ENCODE measurements around the gene LDLRAD2.
A peak's percentile ranks its signal among the peaks of the same experiment; 100 is the strongest.

LDLRAD2 gene

DNA sequence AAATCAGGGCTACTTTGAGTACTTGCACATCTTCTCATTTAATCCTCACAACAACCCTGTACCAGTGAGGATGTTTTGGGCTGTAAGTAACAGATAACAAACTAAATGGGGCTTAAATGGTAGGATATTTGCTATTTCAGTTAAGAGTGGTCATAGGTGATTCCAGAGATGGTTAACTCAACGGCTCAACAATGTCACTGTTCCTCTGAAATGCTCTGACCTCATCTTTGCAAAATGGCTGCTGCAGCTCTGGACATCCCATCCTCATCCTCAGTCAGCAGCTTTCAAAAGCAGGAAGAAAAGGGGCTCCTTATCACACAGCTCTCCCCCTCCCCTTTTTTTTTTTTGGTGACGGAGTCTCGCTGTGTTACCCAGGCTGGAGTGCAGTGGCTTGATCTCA, 1.5 kb downstream of the LDLRAD2 start:
- no peak for ATAC-seq
- Mint-ChIP-seq H3K27ac (no peak overlapping the region), H3K9me3 (no peaks in the 10 kb centered on the region), H3K4me3 (no peak overlapping the region), H3K27me3 (peaks cover 18% of the 10 kb centered on the region), H3K36me3 (ENCODE audit: low read depth) (no peaks in the 10 kb centered on the region), H3K4me1 (peaks cover 10% of the 10 kb centered on the region)
- no peak for DNase-seq

DNA sequence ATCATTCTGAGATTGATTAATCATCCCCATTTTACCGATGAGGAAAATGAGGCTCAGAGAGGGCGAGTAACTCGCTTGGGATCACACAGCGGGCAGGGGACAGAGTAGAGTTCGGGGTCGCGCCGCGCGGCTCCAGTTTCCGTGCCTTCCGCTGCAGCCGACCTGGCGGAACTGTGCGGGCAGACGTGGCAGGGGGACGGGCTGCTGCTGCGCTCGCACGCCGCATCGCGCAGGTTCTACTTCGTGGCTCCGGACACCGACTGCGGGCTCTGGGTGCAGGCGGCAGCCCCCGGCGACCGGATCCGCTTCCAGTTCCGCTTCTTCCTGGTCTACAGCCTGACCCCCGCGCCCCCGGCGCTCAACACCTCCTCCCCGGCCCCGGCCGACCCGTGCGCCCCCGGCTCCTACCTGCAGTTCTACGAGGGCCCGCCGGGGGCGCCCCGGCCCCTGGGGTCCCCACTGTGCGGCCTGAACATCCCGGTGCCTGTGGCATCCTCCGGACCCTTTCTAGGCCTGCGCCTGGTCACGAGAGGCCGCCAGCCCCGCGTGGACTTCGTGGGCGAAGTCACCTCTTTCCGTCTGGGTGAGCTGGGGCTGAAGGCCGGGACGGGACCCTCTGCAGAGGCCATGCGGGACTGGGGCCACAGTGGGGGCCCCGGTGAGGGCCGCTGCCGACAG, 2.3 kb downstream of the LDLRAD2 start:
- H3K36me3 Mint-ChIP-seq (ENCODE audit: low read depth) = no peaks in the 10 kb centered on the region
- H3K9me3 Mint-ChIP-seq = no peaks in the 10 kb centered on the region
- DNase-seq = peak; percentile 35
- no peak overlapping the region for H3K27ac Mint-ChIP-seq
- peak overlapping the region; percentile 34 for H3K4me3 Mint-ChIP-seq
- ATAC-seq = peak; percentile 66
- peaks cover 10% of the 10 kb centered on the region for H3K4me1 Mint-ChIP-seq
- peaks cover 18% of the 10 kb centered on the region for H3K27me3 Mint-ChIP-seq

DNA sequence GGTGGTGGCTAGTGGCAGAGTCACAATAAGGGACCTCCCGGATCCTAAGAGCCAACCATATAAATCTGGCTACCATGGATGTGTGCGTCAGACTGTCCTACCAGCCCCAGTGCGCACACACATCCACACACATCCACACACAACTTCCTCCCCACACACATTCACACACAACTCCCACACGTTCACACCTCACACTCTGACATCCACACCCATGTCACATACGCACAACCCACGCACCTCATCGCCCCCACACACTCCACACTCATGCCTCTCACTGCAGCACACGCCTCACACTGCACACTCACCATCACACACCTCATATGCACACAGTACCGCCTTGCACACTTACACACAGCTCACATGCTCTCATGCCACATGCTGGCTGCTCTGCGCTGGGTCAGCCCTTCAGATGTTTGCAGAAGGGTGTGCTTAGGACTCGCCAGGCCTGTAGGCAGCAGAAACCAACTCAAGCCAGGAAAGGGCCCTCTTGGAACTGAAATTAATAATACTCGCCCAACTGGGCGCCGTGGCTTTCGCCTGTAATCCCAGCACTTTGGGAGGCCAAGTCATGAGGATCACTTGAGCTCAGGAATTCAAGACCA, 3.0 kb downstream of the LDLRAD2 start:
- ATAC-seq = no peak
- no peak for DNase-seq
- peaks cover 18% of the 10 kb centered on the region for H3K27me3 Mint-ChIP-seq
- no peaks in the 10 kb centered on the region for H3K9me3 Mint-ChIP-seq
- peak overlapping the region; percentile 34 for H3K4me3 Mint-ChIP-seq
- H3K27ac Mint-ChIP-seq = peak overlapping the region; percentile 67
- peaks cover 10% of the 10 kb centered on the region for H3K4me1 Mint-ChIP-seq
- H3K36me3 Mint-ChIP-seq (ENCODE audit: low read depth) = no peaks in the 10 kb centered on the region

DNA sequence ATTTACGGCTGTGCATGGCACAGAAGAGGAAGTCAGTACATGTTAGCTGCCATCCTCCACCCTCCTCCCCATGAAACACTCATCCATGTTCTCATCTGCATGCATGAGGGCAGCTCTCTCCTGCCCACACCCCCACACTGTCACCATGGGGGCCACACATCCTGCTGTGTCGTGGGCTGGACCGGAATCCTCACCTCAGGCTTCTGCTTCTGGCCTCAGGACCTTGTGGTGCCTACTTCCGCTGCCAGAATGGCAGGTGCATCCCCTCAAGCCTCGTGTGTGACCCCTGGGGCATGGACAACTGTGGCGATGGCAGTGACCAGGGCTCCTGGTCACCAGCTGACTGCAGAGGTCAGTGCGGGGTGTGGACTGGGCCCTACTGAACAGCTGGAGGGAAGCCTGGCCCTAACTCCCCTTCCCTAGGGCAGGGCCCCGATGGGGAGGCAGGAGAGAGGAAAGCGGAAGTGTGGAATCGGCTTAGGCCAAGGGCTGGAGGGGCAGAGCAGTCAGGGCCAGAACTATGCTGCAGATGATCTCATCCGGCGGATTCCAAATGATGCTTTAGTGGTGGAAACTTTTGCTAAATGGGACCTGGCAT, 3.8 kb downstream of the LDLRAD2 start:
- ATAC-seq = no peak

DNA sequence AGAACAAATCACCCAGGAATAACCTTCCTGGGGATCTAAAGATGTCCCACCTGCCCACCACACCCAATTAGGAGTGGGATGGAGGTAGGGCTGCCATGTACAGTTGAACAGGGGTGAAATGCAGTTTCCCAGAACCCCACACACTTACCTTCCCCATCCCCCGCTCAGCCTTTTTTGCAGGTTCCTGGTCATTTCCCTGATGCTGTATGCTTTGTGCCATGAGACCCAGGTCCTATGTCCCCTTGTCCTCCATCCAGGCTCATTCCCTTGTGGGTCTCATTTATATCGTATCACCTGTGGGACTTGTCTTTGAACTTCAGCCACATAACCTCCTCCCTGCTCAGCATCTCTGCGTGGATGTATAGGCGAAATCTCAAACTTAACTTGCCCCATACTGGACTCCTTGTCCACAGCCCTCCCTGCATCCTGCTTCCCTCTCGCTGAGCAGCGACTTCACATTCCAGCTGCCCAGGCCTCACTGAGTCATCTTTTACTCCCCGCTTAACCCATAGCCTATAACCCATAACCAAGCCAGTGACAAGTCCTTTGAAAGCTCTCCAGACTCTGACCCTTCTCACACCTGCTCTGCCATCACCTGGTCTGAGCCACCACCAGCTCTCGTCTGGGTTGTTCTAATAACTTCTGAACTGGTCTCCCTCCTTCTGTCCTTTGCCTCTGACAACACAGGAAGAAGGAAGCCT, 4.7 kb downstream of the LDLRAD2 start:
- no peak for ATAC-seq
- H3K27me3 Mint-ChIP-seq = peaks cover 15% of the 10 kb centered on the region
- no peaks in the 10 kb centered on the region for H3K9me3 Mint-ChIP-seq
- no peak overlapping the region for H3K4me3 Mint-ChIP-seq
- DNase-seq = no peak
- peaks cover 10% of the 10 kb centered on the region for H3K4me1 Mint-ChIP-seq
- H3K36me3 Mint-ChIP-seq (ENCODE audit: low read depth) = no peaks in the 10 kb centered on the region
- H3K27ac Mint-ChIP-seq = no peak overlapping the region

More for the DNA sequence above, 3.8 kb downstream of the LDLRAD2 start:
- no peak for DNase-seq
- H3K36me3 Mint-ChIP-seq (ENCODE audit: low read depth) = no peaks in the 10 kb centered on the region
- peaks cover 18% of the 10 kb centered on the region for H3K27me3 Mint-ChIP-seq
- no peak overlapping the region for H3K27ac Mint-ChIP-seq
- no peak overlapping the region for H3K4me3 Mint-ChIP-seq
- H3K4me1 Mint-ChIP-seq = peaks cover 10% of the 10 kb centered on the region
- H3K9me3 Mint-ChIP-seq = no peaks in the 10 kb centered on the region

DNA sequence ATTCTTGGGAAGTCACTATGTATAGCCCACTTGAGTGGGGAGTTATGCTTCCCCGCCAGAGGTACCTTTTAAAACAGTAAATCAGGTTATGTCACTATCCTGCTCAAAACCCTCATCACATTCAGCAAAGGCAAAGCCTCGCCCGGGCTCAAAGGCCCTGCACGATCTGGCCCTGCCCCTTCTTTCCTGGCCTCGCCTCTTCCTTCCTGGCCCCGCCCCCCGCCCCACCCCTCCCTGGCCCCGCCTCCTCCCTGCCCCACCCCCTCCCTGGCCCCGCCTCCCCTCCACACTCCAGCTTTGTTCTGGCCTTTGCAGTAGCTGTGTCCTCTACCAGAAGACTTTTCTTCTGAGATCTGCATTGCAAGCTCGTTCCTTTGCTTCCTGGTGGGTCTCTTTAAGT, 6.6 kb downstream of the LDLRAD2 start:
- H3K4me3 Mint-ChIP-seq = no peak overlapping the region
- no peaks in the 10 kb centered on the region for H3K36me3 Mint-ChIP-seq (ENCODE audit: low read depth)
- H3K4me1 Mint-ChIP-seq = peaks cover 6% of the 10 kb centered on the region
- H3K27ac Mint-ChIP-seq = no peak overlapping the region
- ATAC-seq = no peak
- H3K9me3 Mint-ChIP-seq = no peaks in the 10 kb centered on the region
- DNase-seq = peak; percentile 35
- H3K27me3 Mint-ChIP-seq = peaks cover 7% of the 10 kb centered on the region

DNA sequence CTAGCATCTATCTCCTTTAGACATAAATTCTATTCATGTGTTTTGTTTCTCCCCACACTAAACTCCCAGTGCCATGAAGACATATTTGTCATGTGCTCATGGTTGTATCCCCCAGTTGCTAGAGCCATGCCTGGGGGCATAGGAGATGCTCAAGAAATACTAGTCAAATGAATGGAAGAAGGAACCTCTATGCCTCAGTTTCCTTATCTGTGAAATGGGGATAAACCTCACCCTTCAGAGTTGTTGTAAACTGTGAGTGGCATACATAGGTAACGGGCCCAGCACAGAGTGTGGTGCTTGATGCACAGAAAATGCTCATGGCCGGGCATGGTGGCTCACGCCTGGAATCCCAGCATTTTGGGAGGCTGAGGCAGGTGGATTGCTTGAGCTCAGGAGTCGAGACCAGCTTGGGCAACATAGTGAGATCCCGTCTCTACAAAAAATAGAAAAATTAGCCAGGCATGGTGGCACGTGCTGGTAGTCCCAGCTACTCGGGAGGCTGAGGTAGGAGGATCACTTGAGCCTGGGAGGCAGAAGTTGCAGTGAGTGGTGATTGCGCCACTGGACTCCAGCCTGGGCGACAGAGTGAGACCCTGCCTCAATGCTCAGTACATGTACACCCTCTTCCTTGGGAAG, 8.7 kb downstream of the LDLRAD2 start:
- ATAC-seq (no peak), DNase-seq (no peak)
- Mint-ChIP-seq H3K36me3 (ENCODE audit: low read depth) (no peaks in the 10 kb centered on the region), H3K4me3 (no peak overlapping the region), H3K4me1 (peaks cover under 1% of the 10 kb centered on the region), H3K9me3 (no peaks in the 10 kb centered on the region), H3K27me3 (no peaks in the 10 kb centered on the region), H3K27ac (no peak overlapping the region)

DNA sequence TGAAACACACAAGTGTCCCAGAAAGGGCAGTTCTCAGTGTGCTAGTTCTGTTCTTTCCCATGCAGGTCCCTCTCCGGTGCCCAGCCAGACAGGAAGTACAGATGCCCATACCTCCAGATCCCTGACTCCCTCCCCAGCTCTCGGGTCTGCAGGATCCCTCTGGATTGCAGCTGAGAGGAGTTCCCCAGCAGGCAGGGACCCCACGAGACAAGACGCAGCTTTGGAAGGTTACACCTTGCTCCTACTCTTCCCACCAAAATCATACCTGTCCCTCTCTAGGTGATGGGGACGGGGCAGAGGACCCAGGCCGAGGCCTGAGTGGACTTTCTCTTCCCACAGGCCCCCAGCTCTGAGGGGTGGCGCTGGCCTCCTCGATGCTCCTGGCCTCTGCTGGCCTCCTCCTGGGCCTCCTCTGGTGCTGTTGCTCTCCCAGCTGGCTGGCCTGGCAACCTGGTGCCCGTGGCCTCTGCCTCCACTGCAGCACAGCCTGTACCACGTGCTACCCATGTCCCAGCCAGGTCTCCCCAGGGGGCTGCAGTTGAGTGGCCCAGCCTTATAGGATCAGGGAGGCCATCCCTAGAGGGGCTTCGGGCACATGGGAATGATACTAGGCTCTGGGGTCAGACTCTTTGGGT, 9.4 kb downstream of the LDLRAD2 start:
- DNase-seq = no peak
- H3K9me3 Mint-ChIP-seq = no peaks in the 10 kb centered on the region
- ATAC-seq = no peak
- H3K27me3 Mint-ChIP-seq = no peaks in the 10 kb centered on the region
- H3K36me3 Mint-ChIP-seq (ENCODE audit: low read depth) = no peaks in the 10 kb centered on the region
- no peaks in the 10 kb centered on the region for H3K4me1 Mint-ChIP-seq
- no peak overlapping the region for H3K4me3 Mint-ChIP-seq
- no peak overlapping the region for H3K27ac Mint-ChIP-seq

DNA sequence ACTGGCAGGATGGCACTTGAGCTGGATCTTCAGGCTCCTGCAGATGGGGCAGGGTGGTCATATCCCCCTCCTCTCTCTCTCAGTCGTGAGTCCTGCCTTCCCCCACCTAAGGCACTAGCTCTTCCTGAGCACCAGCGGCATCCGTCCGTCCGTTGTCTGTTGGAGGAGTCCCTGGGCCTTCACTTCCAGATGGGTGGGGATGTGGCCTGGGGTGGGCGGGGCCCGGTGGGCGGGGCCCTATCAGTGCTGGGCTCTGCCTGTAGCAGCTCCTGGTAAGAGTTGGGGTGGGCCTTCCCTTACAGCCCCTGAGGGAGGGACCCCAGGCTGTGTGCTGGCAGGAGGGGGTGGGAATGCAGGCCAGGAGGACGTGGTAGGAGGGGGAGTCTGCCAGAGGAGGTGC, 10.3 kb downstream of the LDLRAD2 start:
- no peak for ATAC-seq
- DNase-seq = no peak

DNA sequence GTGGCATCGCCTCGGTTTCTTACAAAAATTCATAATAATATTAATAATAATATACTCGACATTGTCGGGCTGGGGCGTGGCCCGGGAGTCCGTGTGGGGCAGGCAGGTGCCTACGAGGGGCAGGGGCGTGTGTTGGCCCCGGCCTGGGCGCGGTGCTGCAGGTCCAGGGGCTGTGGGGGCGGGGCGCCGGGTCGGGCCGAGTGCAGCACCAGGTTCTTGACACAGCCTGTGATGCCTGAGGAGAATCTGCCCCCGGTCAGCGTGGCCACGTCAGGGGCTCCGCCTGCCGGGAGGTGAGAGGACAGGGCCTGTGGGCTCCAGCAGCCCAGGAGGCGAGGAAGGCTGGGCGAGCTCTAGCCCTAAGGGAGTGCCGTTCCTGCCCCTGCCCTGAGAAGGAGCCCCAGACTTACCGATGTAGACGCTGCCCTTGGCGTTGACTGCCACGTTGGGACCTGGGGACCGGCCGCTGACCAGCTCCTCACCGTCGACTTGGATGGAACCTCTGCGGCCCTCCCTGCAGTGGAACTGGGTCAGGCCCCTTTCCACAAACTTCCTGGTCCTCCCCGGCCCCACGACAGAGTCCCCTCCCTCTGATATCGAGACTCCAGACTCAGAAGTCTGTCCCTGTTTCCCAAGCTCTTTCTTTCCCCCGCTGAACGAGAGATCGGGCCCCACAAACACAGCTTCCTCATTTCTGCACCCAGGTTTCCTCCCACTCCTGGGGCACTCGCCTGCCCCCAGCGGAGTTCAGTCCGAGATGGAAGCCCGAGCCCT, 11.3 kb downstream of the LDLRAD2 start:
- H3K9me3 Mint-ChIP-seq = no peaks in the 10 kb centered on the region
- no peaks in the 10 kb centered on the region for H3K27me3 Mint-ChIP-seq
- no peaks in the 10 kb centered on the region for H3K4me1 Mint-ChIP-seq
- H3K4me3 Mint-ChIP-seq = no peak overlapping the region
- no peak overlapping the region for H3K27ac Mint-ChIP-seq
- DNase-seq (no peak), ATAC-seq (no peak)
- H3K36me3 Mint-ChIP-seq (ENCODE audit: low read depth) = no peaks in the 10 kb centered on the region

More for the DNA sequence above, 10.3 kb downstream of the LDLRAD2 start:
- Mint-ChIP-seq H3K4me1 (no peaks in the 10 kb centered on the region), H3K4me3 (no peak overlapping the region), H3K36me3 (ENCODE audit: low read depth) (no peaks in the 10 kb centered on the region), H3K9me3 (no peaks in the 10 kb centered on the region), H3K27ac (no peak overlapping the region), H3K27me3 (no peaks in the 10 kb centered on the region)

DNA sequence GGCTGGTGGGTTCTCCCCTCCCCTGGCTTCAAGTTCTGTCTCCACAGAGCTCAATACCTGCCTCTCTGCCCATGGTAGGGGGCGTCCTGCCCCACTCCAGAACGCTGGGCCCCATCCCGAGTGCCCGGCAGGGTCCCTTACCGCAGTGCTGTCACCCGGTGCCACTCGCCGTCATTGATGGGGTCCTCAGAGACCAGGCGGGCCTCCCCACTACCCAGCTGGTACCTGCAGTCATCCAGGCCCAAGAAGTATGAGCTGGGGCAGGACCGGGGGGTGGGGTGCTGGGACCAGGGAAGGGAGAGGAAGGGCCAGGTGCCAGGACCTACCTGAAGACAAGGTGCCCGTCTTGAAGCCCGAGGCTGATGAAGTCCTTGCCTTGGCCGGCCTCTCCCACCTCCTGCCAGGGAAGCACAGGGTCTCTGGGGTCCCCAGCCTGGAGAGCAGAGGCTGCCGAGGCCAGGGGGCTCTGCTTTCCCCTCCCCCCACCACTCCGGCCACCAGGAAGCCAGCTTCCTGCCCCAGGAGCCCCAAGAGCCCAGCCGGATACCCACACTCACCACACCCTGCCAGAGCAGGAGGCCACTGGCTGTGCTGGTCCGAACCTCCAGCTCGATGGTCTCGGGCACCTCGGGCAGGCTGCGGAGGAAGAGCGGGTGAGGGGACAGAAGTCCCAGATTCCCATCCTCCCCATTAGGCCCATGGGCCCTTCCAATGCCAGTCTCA, 12.1 kb downstream of the LDLRAD2 start:
- Mint-ChIP-seq H3K27ac (no peak overlapping the region), H3K27me3 (no peaks in the 10 kb centered on the region), H3K36me3 (ENCODE audit: low read depth) (no peaks in the 10 kb centered on the region), H3K4me3 (no peak overlapping the region), H3K9me3 (no peaks in the 10 kb centered on the region), H3K4me1 (no peaks in the 10 kb centered on the region)
- no peak for DNase-seq
- ATAC-seq = no peak

DNA sequence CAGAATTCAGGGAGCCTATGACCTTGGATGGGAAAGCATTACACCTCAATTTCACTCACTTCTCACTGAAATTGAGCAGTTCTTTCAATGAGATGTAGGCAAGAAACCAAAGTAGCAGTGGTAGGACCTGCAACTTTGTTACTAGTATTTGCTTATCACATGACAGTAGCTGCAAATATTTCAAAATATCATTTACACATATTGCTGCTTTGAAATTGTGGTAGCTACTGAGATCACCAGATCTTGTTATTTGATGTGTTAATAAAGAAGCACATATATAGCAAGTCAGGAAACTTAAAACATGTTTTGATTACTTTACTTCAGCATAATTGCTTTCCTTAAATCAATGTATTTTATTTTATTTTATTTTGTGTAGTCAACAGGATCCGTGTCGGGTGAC, 12.9 kb downstream of the LDLRAD2 start:
- Mint-ChIP-seq H3K27ac (no peak overlapping the region), H3K4me3 (no peak overlapping the region), H3K9me3 (no peaks in the 10 kb centered on the region), H3K27me3 (no peaks in the 10 kb centered on the region), H3K4me1 (no peaks in the 10 kb centered on the region), H3K36me3 (ENCODE audit: low read depth) (no peaks in the 10 kb centered on the region)
- ATAC-seq (no peak), DNase-seq (no peak)

DNA sequence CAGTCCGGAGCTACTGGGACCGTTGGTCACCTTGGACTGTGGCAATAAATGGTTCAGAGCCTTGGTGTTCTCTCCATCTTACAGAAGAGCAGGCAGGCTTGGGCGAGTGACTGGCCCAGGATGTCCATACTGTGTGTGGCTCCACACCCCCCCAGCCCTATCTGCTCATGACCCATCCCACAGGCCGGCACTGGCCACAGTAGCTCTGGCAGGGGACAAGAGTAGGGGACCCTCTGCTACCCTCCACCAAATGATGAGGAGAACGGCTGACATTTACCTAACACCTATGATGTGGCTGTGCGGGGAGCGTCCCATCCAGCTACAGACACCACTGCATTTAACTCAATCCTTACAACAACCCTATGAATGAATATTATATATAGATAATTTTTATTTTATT, 13.3 kb downstream of the LDLRAD2 start:
- Mint-ChIP-seq H3K27ac (no peak overlapping the region), H3K27me3 (no peaks in the 10 kb centered on the region), H3K36me3 (ENCODE audit: low read depth) (no peaks in the 10 kb centered on the region), H3K4me1 (no peaks in the 10 kb centered on the region), H3K9me3 (no peaks in the 10 kb centered on the region), H3K4me3 (no peak overlapping the region)
- DNase-seq (no peak), ATAC-seq (no peak)

Measured in activated naive CD8-positive, alpha-beta T cell treated with anti-CD3 and anti-CD28 coated beads, Interleukin-2, amount 50 U/mL, for 24 hours (primary cell).